OCI-LY1 (cell line): ENCODE results near the gene IPO4.

ENCODE experiments used
- H2AFZ ChIP-seq: fragments of 200-600 bp; sonication (generic), shearing (Covaris generic); 2 replicates; pipeline ENCODE4 v1.6.0; 2014; ENCODE audit warnings: antibody characterized with exemption, mild to moderate bottlenecking, low read length
- H3F3A ChIP-seq: fragments of 200-600 bp; sonication (generic), shearing (Covaris generic); 2 replicates; pipeline ENCODE4 v1.6.0; 2014; ENCODE audit warnings: mild to moderate bottlenecking, antibody characterized with exemption, low read length, moderate library complexity; ENCODE audit not compliant: insufficient read depth
- H3K27ac ChIP-seq: fragments of 200-600 bp; sonication (generic); 2 replicates; pipeline ENCODE4 v1.5.1; 2014; ENCODE audit warnings: low read length, mixed run types, mild to moderate bottlenecking, low read depth; ENCODE audit not compliant: poor library complexity, severe bottlenecking
- H3K27me3 ChIP-seq: fragments of 200-600 bp; sonication (generic); 2 replicates; pipeline ENCODE4 v1.6.0; 2014; ENCODE audit warnings: antibody characterized with exemption, mild to moderate bottlenecking, low read length, moderate library complexity; ENCODE audit not compliant: insufficient read depth
- H3K36me3 ChIP-seq: fragments of 200-600 bp; sonication (generic); 2 replicates; pipeline ENCODE4 v1.6.1; 2014; ENCODE audit warnings: mild to moderate bottlenecking, antibody characterized with exemption, low read length, moderate library complexity, mixed read lengths; ENCODE audit not compliant: insufficient read depth
- H3K4me1 ChIP-seq: fragments of 200-600 bp; sonication (generic); 2 replicates; pipeline ENCODE4 v1.5.1; 2014; ENCODE audit warnings: mild to moderate bottlenecking, low read length, moderate library complexity; ENCODE audit not compliant: insufficient read depth, severe bottlenecking
- H3K4me2 ChIP-seq: fragments of 200-600 bp; sonication (generic), shearing (Covaris generic); 2 replicates; pipeline ENCODE4 v1.6.1; 2014; ENCODE audit warnings: low read length
- H3K4me3 ChIP-seq: fragments of 200-600 bp; sonication (generic); 2 replicates; pipeline ENCODE4 v1.5.1; 2014; ENCODE audit warnings: low read length, low read depth, mild to moderate bottlenecking, mixed read lengths; ENCODE audit not compliant: poor library complexity, severe bottlenecking
- H3K79me2 ChIP-seq: fragments of 200-600 bp; shearing (Covaris generic); 2 replicates; pipeline ENCODE4 v1.6.1; 2016; ENCODE audit warnings: mixed run types, low read length, mixed read lengths; ENCODE audit not compliant: insufficient read depth
- H3K9ac ChIP-seq: fragments of 200-600 bp; sonication (generic), shearing (Covaris generic); 2 replicates; pipeline ENCODE4 v1.6.1; 2014; ENCODE audit warnings: mild to moderate bottlenecking, low read length, mixed read lengths
- H3K9me2 ChIP-seq: fragments of 200-600 bp; sonication (generic), shearing (Covaris generic); 2 replicates; pipeline ENCODE4 v1.6.1; 2014; ENCODE audit warnings: low read depth, mild to moderate bottlenecking, low read length, mixed read lengths
- H3K9me3 ChIP-seq: fragments of 200-600 bp; shearing (Covaris generic); 2 replicates; pipeline ENCODE4 v1.6.1; 2014; ENCODE audit warnings: low read length, mixed read lengths
- H4K20me1 ChIP-seq: fragments of 200-600 bp; sonication (generic), shearing (Covaris generic); 2 replicates; pipeline ENCODE4 v1.6.0; 2016; ENCODE audit warnings: mild to moderate bottlenecking, low read length; ENCODE audit not compliant: insufficient read depth
- EZH2 ChIP-seq: fragments of 200-600 bp; sonication (generic), shearing (Covaris generic); IDR thresholded peaks from 2 replicates; pipeline ENCODE4 v1.8.0; 2017; ENCODE audit warnings: borderline replicate concordance, mixed run types, mild to moderate bottlenecking, antibody characterized with exemption, low read length, moderate library complexity, mixed read lengths
- TF ChIP-seq, protein P1 (sequence below): fragments of 200-600 bp; sonication (generic), shearing (Covaris generic); IDR thresholded peaks from 2 replicates; pipeline ENCODE4 v1.5.1; 2017; ENCODE audit warnings: mild to moderate bottlenecking, antibody characterized with exemption, low read length, moderate library complexity, mixed read lengths

IPO4 gene

DNA sequence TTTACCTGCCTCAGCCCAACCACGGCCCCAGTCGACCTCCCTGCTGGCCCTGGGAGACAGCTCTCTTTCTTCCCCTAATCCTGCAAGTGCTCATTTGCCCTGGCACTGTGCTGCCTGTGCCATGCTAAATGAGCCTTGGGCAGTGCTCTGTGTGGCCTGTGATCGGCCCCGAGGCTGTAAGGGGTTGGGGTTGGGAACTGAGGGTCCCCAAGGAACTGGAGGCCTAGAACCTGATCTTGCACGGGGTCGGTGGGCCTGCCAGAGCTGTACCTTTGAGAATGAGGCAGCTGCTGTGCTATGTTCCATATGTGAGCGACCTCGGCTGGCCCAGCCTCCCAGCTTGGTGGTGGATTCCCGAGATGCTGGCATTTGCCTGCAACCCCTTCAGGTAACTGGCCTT is 38.6 kb downstream of the IPO4 start:
- H3K4me3 ChIP-seq, result no peak overlapping the region
- no peaks in the 10 kb centered on the region for H3K9me3 ChIP-seq
- no peaks in the 10 kb centered on the region for H3F3A ChIP-seq
- TF ChIP-seq EZH2, result no peak
- TF ChIP-seq, protein P1, sequence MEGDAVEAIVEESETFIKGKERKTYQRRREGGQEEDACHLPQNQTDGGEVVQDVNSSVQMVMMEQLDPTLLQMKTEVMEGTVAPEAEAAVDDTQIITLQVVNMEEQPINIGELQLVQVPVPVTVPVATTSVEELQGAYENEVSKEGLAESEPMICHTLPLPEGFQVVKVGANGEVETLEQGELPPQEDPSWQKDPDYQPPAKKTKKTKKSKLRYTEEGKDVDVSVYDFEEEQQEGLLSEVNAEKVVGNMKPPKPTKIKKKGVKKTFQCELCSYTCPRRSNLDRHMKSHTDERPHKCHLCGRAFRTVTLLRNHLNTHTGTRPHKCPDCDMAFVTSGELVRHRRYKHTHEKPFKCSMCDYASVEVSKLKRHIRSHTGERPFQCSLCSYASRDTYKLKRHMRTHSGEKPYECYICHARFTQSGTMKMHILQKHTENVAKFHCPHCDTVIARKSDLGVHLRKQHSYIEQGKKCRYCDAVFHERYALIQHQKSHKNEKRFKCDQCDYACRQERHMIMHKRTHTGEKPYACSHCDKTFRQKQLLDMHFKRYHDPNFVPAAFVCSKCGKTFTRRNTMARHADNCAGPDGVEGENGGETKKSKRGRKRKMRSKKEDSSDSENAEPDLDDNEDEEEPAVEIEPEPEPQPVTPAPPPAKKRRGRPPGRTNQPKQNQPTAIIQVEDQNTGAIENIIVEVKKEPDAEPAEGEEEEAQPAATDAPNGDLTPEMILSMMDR, result no peak
- no peak overlapping the region for H3K27ac ChIP-seq
- peaks cover 49% of the 10 kb centered on the region for H3K36me3 ChIP-seq
- no peaks in the 10 kb centered on the region for H4K20me1 ChIP-seq
- no peaks in the 10 kb centered on the region for H3K9me2 ChIP-seq
- H3K4me1 ChIP-seq, result peaks cover 21% of the 10 kb centered on the region
- H3K4me2 ChIP-seq, result no peak overlapping the region
- H3K27me3 ChIP-seq, result no peaks in the 10 kb centered on the region
- H3K9ac ChIP-seq, result no peak overlapping the region
- no peak overlapping the region for H2AFZ ChIP-seq
- H3K79me2 ChIP-seq, result peaks cover 6% of the 10 kb centered on the region; the same call in 1 of the 2 replicates

DNA sequence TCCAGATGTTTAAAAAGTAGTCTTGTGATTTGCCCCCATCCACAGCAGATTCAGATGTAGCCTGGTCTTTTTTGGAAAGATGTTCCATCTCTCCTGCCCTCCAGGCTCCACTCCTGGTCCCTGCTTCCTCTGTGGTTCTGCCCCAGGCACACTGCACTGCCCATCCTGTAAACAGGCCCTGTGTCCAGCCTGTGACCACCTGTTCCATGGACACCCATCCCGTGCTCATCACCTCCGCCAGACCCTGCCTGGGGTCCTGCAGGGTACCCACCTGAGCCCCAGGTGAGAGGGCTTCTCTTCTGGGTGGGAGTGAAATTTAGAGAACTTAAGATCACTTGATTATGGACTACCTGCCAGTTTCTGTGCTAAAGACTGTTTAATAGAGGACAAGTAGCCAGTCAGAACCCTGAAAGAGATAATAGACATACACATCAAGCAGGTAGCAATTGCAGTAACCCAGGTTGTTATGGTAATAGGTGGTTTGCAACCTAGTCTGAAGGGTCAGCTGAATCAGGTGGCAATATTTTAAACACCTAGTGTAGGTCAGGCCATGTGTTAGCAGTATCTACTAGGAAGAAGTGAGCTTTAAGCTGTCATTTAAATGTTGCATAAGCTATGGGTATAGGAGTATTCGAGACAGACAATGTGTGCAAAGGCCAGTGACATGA is 39.2 kb downstream of the IPO4 start:
- Histone ChIP-seq H3K79me2 (peaks cover 6% of the 10 kb centered on the region; the same call in 1 of the 2 replicates), H3K27me3 (no peaks in the 10 kb centered on the region), H3K27ac (no peak overlapping the region), H2AFZ (no peak overlapping the region), H3K9ac (no peak overlapping the region), H3K9me2 (no peaks in the 10 kb centered on the region), H3K36me3 (peaks cover 50% of the 10 kb centered on the region), H3K4me2 (no peak overlapping the region), H3K9me3 (no peaks in the 10 kb centered on the region), H3F3A (no peaks in the 10 kb centered on the region), H3K4me1 (peaks cover 21% of the 10 kb centered on the region), H4K20me1 (no peaks in the 10 kb centered on the region), H3K4me3 (no peak overlapping the region)
- TF ChIP-seq EZH2, result no peak
- TF ChIP-seq, protein P1, result no peak

DNA sequence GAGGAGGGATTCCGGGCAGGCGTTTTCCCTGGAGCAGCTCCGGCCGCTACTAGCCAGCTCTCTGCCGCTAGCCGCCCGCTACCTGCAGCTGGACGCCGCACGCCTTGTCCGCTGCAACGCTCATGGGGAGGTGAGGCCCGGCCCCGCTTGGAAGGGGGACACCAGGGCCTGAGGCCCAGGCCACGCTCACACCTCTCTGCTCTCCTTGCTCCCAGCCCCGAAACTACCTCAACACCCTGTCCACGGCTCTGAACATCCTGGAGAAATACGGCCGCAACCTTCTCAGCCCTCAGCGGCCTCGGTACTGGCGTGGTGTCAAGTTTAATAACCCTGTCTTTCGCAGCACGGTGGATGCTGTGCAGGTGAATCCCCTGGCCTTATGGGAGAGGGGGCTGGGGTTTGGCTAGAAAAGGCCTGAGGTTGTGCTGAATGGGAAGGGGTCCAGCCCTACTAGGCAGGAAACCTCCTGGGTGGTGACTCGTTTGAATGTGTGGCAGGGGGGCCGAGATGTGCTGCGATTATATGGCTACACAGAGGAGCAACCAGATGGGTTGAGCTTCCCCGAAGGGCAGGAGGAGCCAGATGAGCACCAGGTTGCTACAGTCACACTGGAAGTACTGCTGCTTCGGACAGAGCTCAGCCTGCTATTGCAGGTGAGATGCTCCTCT is 40.7 kb downstream of the IPO4 start:
- Histone ChIP-seq H3K4me2 (peak overlapping the region; percentile 98), H3K79me2 (peaks cover 6% of the 10 kb centered on the region; the same call in 1 of the 2 replicates), H3K4me1 (peaks cover 21% of the 10 kb centered on the region), H3K9me2 (no peaks in the 10 kb centered on the region), H3K9ac (peak overlapping the region; percentile 92), H2AFZ (no peak overlapping the region), H3K4me3 (peak overlapping the region; percentile 97), H3K27me3 (no peaks in the 10 kb centered on the region), H3K9me3 (no peaks in the 10 kb centered on the region), H4K20me1 (no peaks in the 10 kb centered on the region), H3K36me3 (peaks cover 63% of the 10 kb centered on the region), H3F3A (no peaks in the 10 kb centered on the region), H3K27ac (no peak overlapping the region)
- no peak for TF ChIP-seq EZH2
- TF ChIP-seq, protein P1, result no peak
